ENCODE data around the gene SMAD2. TPM values are rescaled to one million over a fixed set of nuclear protein-coding genes. Genes with fewer than 3 reads are reported as not detected.

SMAD2 gene
- total and polyA plus RNA-seq, 5 experiments from 2014 or later: 78.2 to 151 (median 116) TPM

DNA sequence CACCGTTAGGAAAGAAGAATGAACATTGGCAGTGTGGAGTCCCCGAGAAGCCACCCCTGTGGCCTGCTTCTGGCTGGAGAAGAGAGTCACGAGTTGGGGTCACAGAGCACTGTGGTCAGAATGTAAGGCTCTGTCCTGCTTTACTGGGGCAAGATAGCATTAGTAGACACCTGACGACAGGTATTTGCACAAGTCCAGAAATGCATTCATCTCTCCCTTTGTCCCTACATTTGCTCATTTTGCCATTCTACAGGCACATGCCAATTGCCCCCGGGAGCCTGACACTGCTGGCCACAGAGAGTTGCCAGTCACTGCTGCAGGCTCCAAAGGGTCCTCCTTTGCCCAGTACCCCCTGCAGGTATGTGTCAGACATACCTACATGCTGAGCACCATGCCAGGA lies 133.3 kb downstream of the SMAD2 start:
- H3K4me1 Mint-ChIP-seq: peaks cover 0 to 2% (median 0%) of the 10 kb centered on the region in 4 donors
- ATAC-seq: no peak

DNA sequence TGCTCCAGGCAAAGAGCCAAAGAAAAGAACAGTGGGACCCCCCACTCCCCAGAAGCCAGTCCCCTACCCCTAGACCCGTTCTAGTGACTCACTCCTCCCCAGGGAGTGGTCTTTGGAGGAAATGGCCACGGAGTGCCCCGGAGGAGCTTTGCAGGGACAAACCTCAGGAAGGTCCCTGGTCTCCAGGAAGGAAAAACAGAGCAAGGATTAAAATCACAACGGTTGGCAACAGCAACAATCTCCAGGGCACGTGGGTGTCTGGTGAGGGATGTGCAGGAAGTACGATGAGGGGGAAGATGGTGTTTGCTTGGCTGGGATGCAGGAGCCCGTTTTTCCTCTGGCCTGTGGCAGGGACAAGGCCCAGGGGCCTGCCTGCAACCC lies 135.0 kb downstream of the SMAD2 start:
- peaks cover 0 to 4% (median 0%) of the 10 kb centered on the region in 4 donors for H3K4me1 Mint-ChIP-seq
- no peaks in the 10 kb centered on the region for H3K36me3 Mint-ChIP-seq
- POLR2A ChIA-PET: no interaction called here
- H3K4me3 Mint-ChIP-seq: no peak overlapping the region
- ATAC-seq (no peak), DNase-seq (no peak)
- H3K27ac Mint-ChIP-seq: peak overlapping the region in 3 of 10 donors; percentile 43 to 81 (median 57)
- peaks cover 10 to 41% (median 27%) of the 10 kb centered on the region in 5 donors for H3K27me3 Mint-ChIP-seq
- peaks cover 0 to 1% (median 0%) of the 10 kb centered on the region in 9 donors for H3K9me3 Mint-ChIP-seq

More for the DNA sequence above, 133.3 kb downstream of the SMAD2 start:
- Mint-ChIP-seq H3K9me3 (peaks cover 0 to 1% (median 0%) of the 10 kb centered on the region in 9 donors), H3K4me3 (no peak overlapping the region), H3K27ac (no peak overlapping the region), H3K27me3 (peaks cover 10 to 41% (median 23%) of the 10 kb centered on the region in 5 donors), H3K36me3 (no peaks in the 10 kb centered on the region)
- POLR2A ChIA-PET: no interaction called here
- no peak for DNase-seq

DNA sequence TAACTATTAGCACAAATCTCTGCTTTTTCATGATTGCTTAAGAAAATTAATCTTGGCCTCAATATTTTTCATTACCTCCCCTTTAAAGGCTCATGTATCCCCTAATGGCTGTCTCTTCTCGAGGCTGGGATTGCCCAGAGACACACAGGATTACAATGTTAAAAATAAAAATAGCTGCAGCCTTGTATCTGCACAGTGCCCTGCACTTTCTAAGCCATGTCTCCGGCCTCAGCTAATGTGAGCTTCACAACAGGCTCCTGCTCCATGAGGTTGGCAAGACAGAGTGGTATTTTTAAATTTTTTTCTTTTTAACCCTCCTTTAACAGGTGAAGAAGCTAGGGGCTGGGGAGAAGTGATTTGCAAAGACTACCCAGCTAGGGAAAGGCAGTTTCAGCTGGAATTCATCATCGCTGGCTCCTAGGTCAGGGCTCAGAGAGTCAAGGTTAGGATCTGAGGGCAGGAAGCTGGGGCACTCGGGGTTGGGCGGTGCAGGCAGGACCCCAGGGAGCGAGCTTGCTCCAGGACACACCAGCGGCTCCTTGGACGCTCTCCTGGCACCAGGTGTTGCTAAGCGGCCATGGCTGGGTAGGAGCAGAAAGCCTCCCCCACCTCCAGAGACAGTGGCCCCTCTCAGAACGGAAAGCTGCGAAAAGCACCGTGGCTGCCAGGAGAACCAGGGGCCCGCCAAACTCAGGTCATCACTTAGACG lies 135.6 kb downstream of the SMAD2 start:
- Mint-ChIP-seq H3K27me3 (peaks cover 10 to 41% (median 22%) of the 10 kb centered on the region in 5 donors), H3K4me3 (no peak overlapping the region), H3K27ac (peak overlapping the region in 1 of 10 donors; percentile 81), H3K4me1 (peaks cover 0 to 4% (median 0%) of the 10 kb centered on the region in 4 donors), H3K36me3 (no peaks in the 10 kb centered on the region), H3K9me3 (peaks cover 0 to 1% (median 0%) of the 10 kb centered on the region in 9 donors)
- POLR2A ChIA-PET: no interaction called here
- DNase-seq: no peak
- ATAC-seq: no peak

DNA sequence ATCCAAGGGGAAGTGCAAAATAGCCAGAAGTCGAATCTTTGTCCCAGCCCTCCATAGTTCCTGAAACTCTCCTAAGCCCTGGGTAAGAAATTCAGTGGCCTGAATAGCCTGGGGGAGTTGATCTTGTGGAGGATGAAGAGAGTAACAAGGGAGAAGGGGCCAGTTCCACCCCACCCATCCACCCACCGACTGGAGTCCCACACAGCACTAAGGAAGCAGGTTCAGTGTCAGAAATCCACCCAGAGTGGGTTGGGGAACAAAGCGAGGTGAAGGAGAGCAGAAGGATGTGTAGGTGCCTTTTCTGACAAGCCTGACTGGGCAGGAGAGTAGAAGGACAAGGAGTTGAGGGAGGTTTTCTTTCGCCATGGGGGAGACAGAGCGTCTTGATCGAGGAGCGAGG lies 136.8 kb downstream of the SMAD2 start:
- Mint-ChIP-seq H3K27me3 (peaks cover 7 to 34% (median 22%) of the 10 kb centered on the region in 5 donors), H3K4me1 (peaks cover 0 to 4% (median 0%) of the 10 kb centered on the region in 4 donors)

DNA sequence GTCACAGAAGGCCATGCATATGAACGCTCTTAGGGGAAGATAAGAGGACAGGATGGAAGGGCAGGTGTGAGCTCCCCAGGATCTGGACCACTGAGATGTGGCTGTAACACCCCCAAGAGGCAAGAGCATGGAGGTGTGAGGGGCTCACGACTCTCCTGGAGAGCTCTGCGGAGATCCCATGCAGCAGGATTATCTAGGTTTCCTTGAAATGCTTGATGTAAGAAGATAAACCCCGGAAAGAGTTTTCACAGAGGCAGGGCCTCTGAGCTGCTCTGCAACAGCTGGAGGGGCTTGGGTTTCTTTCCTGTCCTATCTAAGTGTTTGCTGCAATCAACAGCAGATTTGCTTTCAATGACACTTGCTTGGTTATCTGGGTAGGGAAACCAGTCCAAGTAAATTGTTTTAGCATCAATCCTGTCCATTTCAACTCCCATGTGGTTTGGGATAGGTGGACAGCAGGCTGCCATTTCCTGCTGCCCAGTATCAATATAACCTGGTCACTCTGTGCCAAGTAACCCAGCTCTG lies 138.9 kb downstream of the SMAD2 start:
- no peak for ATAC-seq
- POLR2A ChIA-PET: no interaction called here
- no peak for DNase-seq
- Mint-ChIP-seq H3K27me3 (peaks cover 6 to 20% (median 16%) of the 10 kb centered on the region in 5 donors), H3K36me3 (peaks cover under 1 to 4% (median 2%) of the 10 kb centered on the region in 3 donors), H3K9me3 (peaks cover 0 to 8% (median 2%) of the 10 kb centered on the region in 9 donors), H3K4me1 (peaks cover 0 to 4% (median 0%) of the 10 kb centered on the region in 4 donors), H3K4me3 (no peak overlapping the region), H3K27ac (no peak overlapping the region)

More for the DNA sequence above, 136.8 kb downstream of the SMAD2 start:
- no peak for DNase-seq
- no peak for ATAC-seq
- Mint-ChIP-seq H3K4me3 (peak overlapping the region in 1 of 10 donors; percentile 25), H3K9me3 (peaks cover 0 to 1% (median 0%) of the 10 kb centered on the region in 9 donors), H3K27ac (no peak overlapping the region), H3K36me3 (no peaks in the 10 kb centered on the region)
- POLR2A ChIA-PET: no interaction called here

DNA sequence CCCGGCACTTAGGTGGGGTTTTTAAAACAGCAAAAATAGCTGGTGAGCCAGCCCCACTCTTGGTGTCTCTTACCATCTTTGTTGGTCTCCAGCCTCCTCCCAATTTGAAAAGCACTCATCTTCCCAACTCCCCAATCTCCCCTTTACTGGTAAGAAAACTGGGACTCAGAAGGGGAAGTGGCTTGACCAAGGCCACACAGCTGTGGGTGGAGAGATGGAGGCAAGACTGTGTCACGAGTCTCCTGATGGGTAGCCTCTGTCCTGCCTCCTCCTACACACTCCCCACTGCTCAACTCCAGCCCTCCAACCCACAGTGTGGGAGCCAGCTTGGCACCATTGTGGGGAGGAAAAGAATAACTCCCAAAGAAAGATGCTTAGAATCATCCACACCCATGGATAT lies 140.4 kb downstream of the SMAD2 start:
- DNase-seq (no peak), ATAC-seq (no peak)
- Mint-ChIP-seq H3K4me1 (peaks cover 0 to 4% (median 0%) of the 10 kb centered on the region in 4 donors), H3K9me3 (peaks cover 0 to 23% (median 11%) of the 10 kb centered on the region in 9 donors), H3K27me3 (peaks cover 3 to 12% (median 11%) of the 10 kb centered on the region in 5 donors), H3K27ac (no peak overlapping the region), H3K36me3 (peaks cover 2 to 14% (median 9%) of the 10 kb centered on the region in 3 donors), H3K4me3 (no peak overlapping the region)
- POLR2A ChIA-PET: no interaction called here

DNA sequence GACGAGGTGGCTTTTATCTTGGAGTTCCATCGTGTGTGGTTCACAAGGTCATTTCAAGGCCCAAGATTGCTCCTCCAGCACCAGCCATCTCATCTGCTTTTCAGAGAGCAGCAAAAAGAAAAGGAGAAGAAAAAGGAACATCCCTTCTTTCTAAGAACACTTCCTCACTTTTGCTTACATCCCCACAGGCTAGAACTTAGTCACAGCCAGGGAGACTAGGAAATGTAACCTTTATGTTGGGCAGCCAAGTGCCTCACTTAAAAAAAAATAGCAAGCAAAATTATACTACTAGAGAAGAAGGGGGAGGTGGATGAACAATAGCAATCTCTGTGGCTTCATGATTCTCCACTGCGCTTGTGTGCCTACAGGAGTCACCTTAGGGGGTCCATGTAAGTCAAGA lies 141.8 kb downstream of the SMAD2 start:
- peaks cover 0 to 2% (median 0%) of the 10 kb centered on the region in 4 donors for H3K4me1 Mint-ChIP-seq
- peaks cover 6 to 26% (median 9%) of the 10 kb centered on the region in 3 donors for H3K36me3 Mint-ChIP-seq
- H3K27me3 Mint-ChIP-seq: peaks cover 3 to 10% (median 5%) of the 10 kb centered on the region in 5 donors
- DNase-seq (no peak), ATAC-seq (no peak)
- H3K27ac Mint-ChIP-seq: no peak overlapping the region
- POLR2A ChIA-PET: no interaction called here
- no peak overlapping the region for H3K4me3 Mint-ChIP-seq
- H3K9me3 Mint-ChIP-seq: peaks cover 4 to 37% (median 25%) of the 10 kb centered on the region in 9 donors

DNA sequence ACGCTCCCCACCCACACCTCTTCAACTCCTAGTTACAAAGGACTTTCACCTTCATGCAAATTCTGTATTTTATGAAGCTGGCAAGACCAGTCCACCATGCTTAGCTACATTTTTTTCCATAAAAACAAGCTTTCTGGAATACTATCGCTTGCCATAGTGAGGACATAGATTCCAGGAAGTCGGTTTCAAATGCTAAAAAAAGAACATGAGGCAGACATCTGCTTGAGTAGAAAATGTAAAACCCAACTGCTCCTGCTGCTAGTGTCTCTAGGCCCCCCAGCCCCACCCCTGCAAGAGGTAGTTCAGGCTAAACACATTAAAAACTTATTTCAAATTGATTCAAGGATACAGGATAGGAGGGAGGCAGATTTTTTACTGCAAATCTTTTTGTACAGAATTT lies 148.9 kb downstream of the SMAD2 start:
- H3K36me3 Mint-ChIP-seq: peaks cover 6 to 36% (median 8%) of the 10 kb centered on the region in 3 donors
- no peaks in the 10 kb centered on the region for H3K4me1 Mint-ChIP-seq
- no peak overlapping the region for H3K4me3 Mint-ChIP-seq
- H3K27ac Mint-ChIP-seq: peak overlapping the region in 1 of 10 donors; percentile 16
- POLR2A ChIA-PET: no interaction called here
- DNase-seq (no peak), ATAC-seq (no peak)
- peaks cover 0 to 11% (median 3%) of the 10 kb centered on the region in 5 donors for H3K27me3 Mint-ChIP-seq
- H3K9me3 Mint-ChIP-seq: peaks cover 4 to 45% (median 28%) of the 10 kb centered on the region in 9 donors

DNA sequence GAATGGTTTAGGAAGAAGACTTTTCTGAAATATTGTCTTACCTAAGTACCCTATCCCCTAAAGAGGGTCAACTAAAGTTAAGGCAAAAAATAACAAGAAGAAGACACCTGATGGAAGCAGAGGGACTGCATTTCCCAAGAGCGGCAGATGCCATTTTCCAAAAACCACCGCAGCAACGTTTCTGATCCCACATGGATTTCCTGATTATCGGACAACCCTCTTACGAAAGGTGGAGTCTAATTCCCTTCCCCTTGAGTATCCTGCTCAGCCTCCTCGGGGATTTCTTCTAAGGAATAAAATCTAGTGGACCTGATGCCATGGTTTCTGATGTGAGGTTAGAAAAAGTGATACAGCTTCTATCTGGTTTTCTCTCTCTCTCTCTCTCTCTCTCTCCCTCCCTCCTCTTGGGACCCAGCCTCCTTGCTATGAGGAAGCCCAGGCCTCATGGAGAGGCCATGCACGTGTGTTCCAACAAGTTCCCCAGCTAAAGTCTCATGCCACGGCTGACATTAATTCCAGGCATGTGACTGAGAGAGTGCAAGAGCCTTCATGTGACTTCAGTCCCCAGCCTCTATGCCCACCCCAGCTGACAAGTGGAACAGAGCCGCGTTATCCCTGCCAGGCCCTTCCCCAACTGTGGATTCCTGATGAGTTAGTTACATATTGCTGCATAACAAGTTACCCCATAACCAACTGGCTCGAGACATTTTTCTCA lies 150.3 kb downstream of the SMAD2 start:
- POLR2A ChIA-PET: no interaction called here
- H3K27ac Mint-ChIP-seq: peak overlapping the region in 1 of 10 donors; percentile 87

DNA sequence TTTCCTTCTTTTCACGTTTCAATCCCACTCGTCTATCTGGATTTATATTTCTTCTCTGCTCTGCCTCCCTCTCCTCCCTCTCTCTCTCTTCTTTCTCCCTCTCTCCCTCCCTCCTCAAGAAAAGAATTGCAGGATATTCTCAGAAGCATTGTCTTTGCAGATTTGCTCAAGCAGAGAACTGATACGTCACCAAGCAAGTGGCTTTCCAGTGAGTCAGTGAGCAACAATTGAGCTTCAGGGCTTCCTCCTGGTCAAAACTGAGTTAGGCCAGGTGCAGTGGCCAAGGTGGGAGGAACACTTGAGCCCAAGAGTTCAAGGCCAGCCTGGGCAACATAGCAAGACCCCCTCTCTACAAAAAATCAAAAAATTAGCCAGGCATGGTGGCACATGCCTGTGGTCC lies 151.1 kb downstream of the SMAD2 start:
- Mint-ChIP-seq H3K27ac (no peak overlapping the region), H3K4me1 (no peaks in the 10 kb centered on the region), H3K36me3 (peaks cover 0 to 20% (median 4%) of the 10 kb centered on the region in 3 donors), H3K27me3 (peaks cover 0 to 11% (median 5%) of the 10 kb centered on the region in 5 donors), H3K4me3 (no peak overlapping the region), H3K9me3 (peaks cover 0 to 24% (median 9%) of the 10 kb centered on the region in 9 donors)
- ATAC-seq (no peak), DNase-seq (no peak)
- POLR2A ChIA-PET: no interaction called here

More for the DNA sequence above, 150.3 kb downstream of the SMAD2 start:
- no peak overlapping the region for H3K4me3 Mint-ChIP-seq
- peaks cover 0 to 11% (median 5%) of the 10 kb centered on the region in 5 donors for H3K27me3 Mint-ChIP-seq
- ATAC-seq: no peak
- no peaks in the 10 kb centered on the region for H3K4me1 Mint-ChIP-seq
- H3K9me3 Mint-ChIP-seq: peaks cover 0 to 32% (median 15%) of the 10 kb centered on the region in 9 donors
- peaks cover under 1 to 27% (median 4%) of the 10 kb centered on the region in 3 donors for H3K36me3 Mint-ChIP-seq
- no peak for DNase-seq

DNA sequence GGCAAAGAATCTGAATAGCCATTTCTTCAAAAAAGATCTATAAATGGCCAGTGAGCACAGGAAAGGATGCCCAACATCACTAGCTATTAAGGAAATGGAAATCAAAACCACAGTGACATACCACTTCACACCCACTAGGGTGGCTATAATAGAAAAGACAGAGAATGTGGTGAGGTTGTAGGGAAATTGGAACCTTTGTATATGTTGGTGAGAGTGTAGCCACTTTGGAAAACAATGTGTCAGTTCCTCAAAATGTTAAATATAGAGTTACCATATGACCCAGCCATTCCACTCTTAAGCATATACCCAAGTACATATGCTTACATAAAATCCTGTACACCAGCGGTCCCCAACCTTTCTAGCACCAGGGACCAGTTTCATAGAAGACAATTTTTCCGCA lies 152.8 kb downstream of the SMAD2 start:
- Mint-ChIP-seq H3K27me3 (peaks cover 0 to 11% (median 8%) of the 10 kb centered on the region in 5 donors), H3K36me3 (peaks cover 0 to 14% (median 0%) of the 10 kb centered on the region in 3 donors), H3K4me3 (no peak overlapping the region), H3K9me3 (peaks cover 0 to 10% (median under 1%) of the 10 kb centered on the region in 9 donors), H3K27ac (no peak overlapping the region), H3K4me1 (peaks cover 0 to 2% (median 0%) of the 10 kb centered on the region in 4 donors)
- ATAC-seq: no peak
- POLR2A ChIA-PET: no interaction called here
- DNase-seq: no peak

DNA sequence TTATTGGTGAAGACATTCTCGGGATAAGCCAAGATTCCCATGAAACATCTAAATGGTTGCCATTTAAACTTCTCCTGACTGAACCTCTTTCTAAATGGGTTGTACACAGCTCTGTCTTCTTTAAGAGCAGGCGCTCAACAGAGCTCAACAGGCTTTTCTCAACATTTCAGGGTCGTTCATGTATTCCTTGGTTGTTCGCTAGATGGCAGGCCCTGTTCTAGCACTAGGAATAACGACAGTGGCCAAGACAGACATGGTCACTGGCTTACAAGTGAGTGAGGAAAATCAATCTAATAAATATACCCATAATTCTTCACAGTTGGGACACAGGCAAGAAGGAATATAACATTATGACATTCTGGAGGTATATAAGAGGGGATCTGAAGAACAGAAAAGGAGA lies 154.5 kb downstream of the SMAD2 start:
- Mint-ChIP-seq H3K27me3 (peaks cover 0 to 6% (median 3%) of the 10 kb centered on the region in 5 donors), H3K36me3 (peaks cover 0 to 2% (median 0%) of the 10 kb centered on the region in 3 donors), H3K9me3 (peaks cover 0 to 2% (median 0%) of the 10 kb centered on the region in 9 donors), H3K27ac (no peak overlapping the region), H3K4me3 (no peak overlapping the region), H3K4me1 (peaks cover 0 to 3% (median 0%) of the 10 kb centered on the region in 4 donors)
- POLR2A ChIA-PET: no interaction called here
- ATAC-seq: no peak
- no peak for DNase-seq

Data from naive thymus-derived CD8-positive, alpha-beta T cell (primary cell).